Endothelial cell of umbilical vein (primary cell): ENCODE results near the gene THSD4. TPM values are rescaled to one million over a fixed set of nuclear protein-coding genes. Genes with fewer than 3 reads are reported as not detected.

Experiments
- BruUV-seq: library from RNA; stranded (reverse); fragments of 400-500 nt; replicated peaks from 2 replicates; lab custom pipeline; 2021; lab: Mats Ljungman, UMichigan
- CTCF ChIA-PET: fragments of 300-600, 350-600 bp; sonication (Branson Sonifier 250); formaldehyde crosslinking; loops from one replicate; lab custom pipeline; 2021; ENCODE audit warnings: antibody characterized with exemption, inconsistent platforms; lab: Charles Lee
- POLR2A ChIA-PET: fragments of 300-600, 350-600 bp; sonication (Branson Sonifier 250); formaldehyde crosslinking; loops from one replicate; lab custom pipeline; 2021; ENCODE audit warnings: antibody characterized with exemption, inconsistent platforms; lab: Charles Lee
- DNase-seq: peaks from one replicate; pipeline ENCODE4 v3.0.0-alpha.2; 2011; ENCODE audit warnings: low read depth, low spot score
- FAIRE-seq: peaks from 2 replicates; lab custom pipeline; 2011; peaks lifted over from hg19 to GRCh38; lab: Jason Lieb, UNC
- H2AFZ ChIP-seq: 2 replicates; pipeline ENCODE4 v1.6.0; 2012; ENCODE audit warnings: low read depth, low read length, control low read depth, inconsistent platforms
- H3K27ac ChIP-seq: 2 replicates; pipeline ENCODE4 v1.5.1; 2011; ENCODE audit warnings: low read depth, mild to moderate bottlenecking, control low read depth, low read length, moderate library complexity; ENCODE audit not compliant: insufficient read depth
- H3K27me3 ChIP-seq, 2 experiments: 2 replicates each; pipeline versions ENCODE4 v1.6.0 to v1.6.1; 2011; ENCODE audit warnings: low read length in 2 of 2, mixed read lengths in 1 of 2; ENCODE audit not compliant: control insufficient read depth in 2 of 2, insufficient read depth in 2 of 2
- H3K36me3 ChIP-seq, 2 experiments: 2 replicates in 1 of 2; 3 replicates in 1 of 2; pipeline ENCODE4 v1.5.1; 2011; ENCODE audit warnings: low read length in 2 of 2, mild to moderate bottlenecking in 1 of 2, moderate library complexity in 1 of 2; ENCODE audit not compliant: control insufficient read depth in 2 of 2, insufficient read depth in 2 of 2; ENCODE audit errors: extremely low read depth in 1 of 2
- H3K4me1 ChIP-seq: 3 replicates; pipeline ENCODE4 v1.5.1; 2011; ENCODE audit warnings: mild to moderate bottlenecking, low read length; ENCODE audit not compliant: control insufficient read depth, insufficient read depth; ENCODE audit errors: extremely low read depth
- H3K4me2 ChIP-seq: 2 replicates; pipeline ENCODE4 v1.6.1; 2011; ENCODE audit warnings: low read length, control low read depth, mixed read lengths; ENCODE audit not compliant: insufficient read depth
- H3K4me3 ChIP-seq, 3 experiments: fragments of 200-600 bp in 1 of 3; sonication (generic), shearing (Covaris generic) in 1 of 3; replicated peaks in 1 of 3; 2 replicates each; pipeline ENCODE4 v1.5.1; 2011 to 2016; ENCODE audit warnings: control low read depth in 3 of 3, low read length in 3 of 3, mild to moderate bottlenecking in 2 of 3, inconsistent platforms in 1 of 3, low read depth in 1 of 3, moderate library complexity in 1 of 3; ENCODE audit not compliant: insufficient read depth in 1 of 3
- H3K79me2 ChIP-seq: 2 replicates; pipeline ENCODE4 v1.6.0; 2012; ENCODE audit warnings: low read length, inconsistent platforms; ENCODE audit not compliant: control insufficient read depth, insufficient read depth
- H3K9ac ChIP-seq: replicated peaks from 2 replicates; pipeline ENCODE3; 2011; ENCODE audit warnings: low read length, control low read depth; ENCODE audit not compliant: insufficient read depth; ENCODE audit errors: extremely low read depth
- H3K9me1 ChIP-seq: replicated peaks from 3 replicates; pipeline ENCODE4 v1.6.0; 2011; ENCODE audit warnings: mild to moderate bottlenecking, low read length; ENCODE audit not compliant: control insufficient read depth, insufficient read depth; ENCODE audit errors: extremely low read depth
- H3K9me3 ChIP-seq: replicated peaks from 2 replicates; pipeline ENCODE4 v1.5.1; 2012; ENCODE audit warnings: low read length, inconsistent platforms; ENCODE audit not compliant: control insufficient read depth, insufficient read depth
- H4K20me1 ChIP-seq: replicated peaks from 2 replicates; pipeline ENCODE3; 2011; ENCODE audit warnings: mild to moderate bottlenecking, low read length; ENCODE audit not compliant: control insufficient read depth, insufficient read depth; ENCODE audit errors: extremely low read depth
- CTCF ChIP-seq, 2 donors: IDR thresholded peaks; 1 replicate in 1 of 2; 2 replicates in 1 of 2; pipeline ENCODE4 v1.5.1; 2011; ENCODE audit warnings: low read length in 2 of 2, mild to moderate bottlenecking in 2 of 2, moderate library complexity in 2 of 2, control low read depth in 1 of 2, inconsistent platforms in 1 of 2, low read depth in 1 of 2; ENCODE audit not compliant: insufficient read depth in 1 of 2; ENCODE audit errors: extremely low read depth in 1 of 2
- EZH2 ChIP-seq: IDR thresholded peaks from 2 replicates; pipeline ENCODE4 v1.6.1; 2012; ENCODE audit warnings: borderline replicate concordance, low read depth, mild to moderate bottlenecking, moderate library complexity, low read length, inconsistent platforms; ENCODE audit not compliant: severe bottlenecking
- FOS ChIP-seq: IDR thresholded peaks from 2 replicates; pipeline ENCODE4 v1.6.1; 2011; ENCODE audit warnings: mild to moderate bottlenecking, low read length, moderate library complexity, borderline replicate concordance; ENCODE audit not compliant: insufficient read depth
- GATA2 ChIP-seq: IDR thresholded peaks from 2 replicates; pipeline ENCODE4 v1.7.0; 2011; ENCODE audit warnings: low read depth, mild to moderate bottlenecking, moderate library complexity, mixed read lengths, low read length; ENCODE audit not compliant: insufficient read length, insufficient read depth
- JUN ChIP-seq: IDR thresholded peaks from 2 replicates; pipeline ENCODE4 v1.6.1; 2011; ENCODE audit warnings: borderline replicate concordance, low read depth; ENCODE audit not compliant: insufficient read length, insufficient read depth
- MAX ChIP-seq: IDR thresholded peaks from 2 replicates; pipeline ENCODE4 v1.6.1; 2011; ENCODE audit not compliant: insufficient read depth, insufficient read length
- MYC ChIP-seq: IDR thresholded peaks from one replicate; pipeline ENCODE4 v1.6.1; 2011; ENCODE audit warnings: mild to moderate bottlenecking, low read depth, low read length
- POLR2A ChIP-seq: IDR thresholded peaks from 2 replicates; pipeline ENCODE4 v1.6.1; 2012; ENCODE audit warnings: low read depth, mild to moderate bottlenecking, control low read depth, low read length
- POLR2AphosphoS5 ChIP-seq: IDR thresholded peaks from 2 replicates; pipeline ENCODE4 v1.6.1; 2012; ENCODE audit warnings: low read depth, mild to moderate bottlenecking, control low read depth, low read length, moderate library complexity; ENCODE audit not compliant: insufficient read depth
- dilution Hi-C: fragments of 300-500 bp; cut with MboI; formaldehyde crosslinking; loops from one replicate; pipeline ENCODE4 v1.15.0; 2019; ENCODE audit warnings: low sequenced_read_pairs; ENCODE audit not compliant: extremely low pct_ligation_motif_present
- intact Hi-C: fragments of 100-400 bp; cut with micrococcal nuclease; formaldehyde crosslinking; loops from one replicate; pipeline ENCODE4 v1.10.0; 2022
- polyA plus RNA-seq, 4 experiments: library from polyadenylated mRNA; depleted of rRNA in 3 of 4; stranded (reverse) in 3 of 4; unstranded in 1 of 4; fragments of >200 nt; gene quantifications; 2 replicates each; pipeline versions ENCODE4 v1.2.1 to v1.2.3, GENCODE V29; 2011 to 2012; ENCODE audit warnings: missing spikeins in 1 of 4
- total RNA-seq: library from RNA; stranded (reverse); gene quantifications from 2 replicates; pipeline ENCODE4 v1.2.3, GENCODE V29; 2021

The THSD4 gene
- total and polyA plus RNA-seq, 2 donors (not counting 3 experiments of a cell fraction or from before 2014, with no cell fraction given), result 9.9 to 25.4 TPM

GRCh38 chr15:71160976-71161375, 45.7 kb downstream of the THSD4 start:
- DNase-seq, result no peak
- Histone ChIP-seq H3K27me3 (no peaks in the 10 kb centered on the region), H3K9me1 (no peaks in the 10 kb centered on the region), H3K4me2 (no peak overlapping the region), H3K79me2 (no peaks in the 10 kb centered on the region), H3K9me3 (no peaks in the 10 kb centered on the region), H3K27ac (no peak overlapping the region), H2AFZ (no peak overlapping the region), H3K4me3 (no peak overlapping the region), H3K36me3 (no peaks in the 10 kb centered on the region), H3K4me1 (no peaks in the 10 kb centered on the region), H3K9ac (no peak overlapping the region), H4K20me1 (no peaks in the 10 kb centered on the region)
- TF ChIP-seq POLR2A, result no peak
- no peak for TF ChIP-seq GATA2
- TF ChIP-seq MYC, result no peak
- no peak for TF ChIP-seq MAX
- TF ChIP-seq EZH2, result no peak
- no peak for TF ChIP-seq JUN
- no peak for TF ChIP-seq FOS
- no peak for TF ChIP-seq POLR2AphosphoS5
- TF ChIP-seq CTCF (IDR thresholded peaks at IDR 0.05; ENCODE audit: extremely low read depth in 1 of 2, insufficient read depth in 1 of 2, low read depth in 1 of 2, low read length in 2 of 2), result no peak
- no peak for FAIRE-seq
- CTCF ChIA-PET, result interaction anchor here (1.0 kb wide), 1 partner anchor 9 kb away, joined by 4 read pairs; no protein-coding TSS in a partner anchor
- POLR2A ChIA-PET, result interaction anchor here (0.6 kb wide), 1 partner anchor 31 kb away, joined by 3 read pairs; no protein-coding TSS in a partner anchor
- dilution Hi-C loops, result no loop called here
- BruUV-seq, result no TSS peak
- intact Hi-C loops, result no loop called here
